Right atrium auricular region (tissue), 2 donors: ENCODE measurements around the gene BMP7. TPM values are rescaled to one million over a fixed set of nuclear protein-coding genes. Genes with fewer than 3 reads are reported as not detected.

Experiments used
- DNase-seq: peaks from one replicate; pipeline ENCODE4 v3.0.0-alpha.2; 2019; ENCODE audit warnings: low spot score
- H3K27ac ChIP-seq, 2 donors: fragments of 200-600 bp; sonication (generic); 1 replicate in 1 of 2; 2 replicates in 1 of 2; pipeline ENCODE4 v1.5.1; 2016 to 2019
- H3K27me3 ChIP-seq, 2 donors: fragments of 200-600 bp; sonication (generic); one replicate each; pipeline versions ENCODE4 v1.5.1 to v1.6.0; 2017 to 2019
- H3K36me3 ChIP-seq: fragments of 200-600 bp; sonication (generic); one replicate; pipeline ENCODE4 v1.5.1; 2016
- H3K4me1 ChIP-seq, 2 donors: fragments of 200-600 bp; sonication (generic); one replicate each; pipeline versions ENCODE4 v1.5.1 to v1.6.0; 2017 to 2019
- H3K4me3 ChIP-seq, 2 donors: fragments of 200-600 bp; sonication (generic); 1 replicate in 1 of 2; 2 replicates in 1 of 2; pipeline ENCODE4 v1.5.1; 2017 to 2019; ENCODE audit warnings: mild to moderate bottlenecking in 1 of 2, moderate library complexity in 1 of 2
- H3K9me3 ChIP-seq, 2 donors: fragments of 200-600 bp; sonication (generic); one replicate each; pipeline ENCODE4 v1.5.1; 2019
- total RNA-seq, 2 donors: library from RNA; depleted of rRNA; stranded (reverse); fragments of >200 nt; gene quantifications; one replicate each; pipeline ENCODE4 v1.1.0, GENCODE V29; 2016
- TF ChIP-seq, protein P1 (sequence below), 2 donors: fragments of 200-600 bp; sonication (generic); IDR thresholded peaks; one replicate each; pipeline ENCODE4 v1.5.1; 2019; ENCODE audit warnings: antibody characterized with exemption in 2 of 2

Gene BMP7
- total RNA-seq, 2 donors from 2014 or later: 15.1 to 23.0 TPM

DNA sequence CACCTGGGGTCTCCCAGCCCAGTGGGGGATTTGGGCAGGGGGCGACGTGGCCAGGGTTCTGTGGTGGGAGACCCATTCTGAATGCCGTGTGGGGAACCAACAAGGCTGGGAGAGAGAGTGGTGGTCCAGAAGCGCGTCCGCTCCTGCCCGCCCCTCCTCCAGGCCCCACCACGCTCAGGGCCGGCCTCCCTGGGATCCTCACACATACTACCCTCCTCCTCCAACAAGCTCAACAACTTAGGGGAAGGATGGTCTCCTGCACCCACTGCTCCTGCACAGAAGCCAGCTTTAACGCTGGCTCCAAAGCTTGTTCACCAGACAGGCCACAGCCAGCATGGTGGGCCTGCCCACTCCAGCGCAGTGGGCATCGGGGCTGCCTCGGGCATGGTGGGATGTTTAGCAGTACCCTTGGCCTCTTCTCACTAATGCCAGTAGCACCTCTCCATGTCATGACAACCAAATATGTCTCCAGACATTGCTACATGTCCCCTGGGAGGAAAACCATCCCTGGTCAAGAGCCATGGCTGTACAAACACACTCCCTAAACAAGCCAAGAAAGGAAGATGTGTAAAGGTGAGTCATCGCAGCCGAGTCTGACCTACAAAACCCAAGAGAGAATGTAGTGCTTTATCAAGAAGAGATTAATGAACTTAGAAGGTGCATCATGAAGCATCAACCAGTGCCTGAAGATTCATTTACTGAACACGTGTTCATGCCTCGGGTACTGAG, 75.7 kb downstream of the BMP7 start:
- Histone ChIP-seq H3K4me3 (no peak overlapping the region), H3K27me3 (no peaks in the 10 kb centered on the region), H3K4me1 (no peaks in the 10 kb centered on the region), H3K36me3 (no peaks in the 10 kb centered on the region), H3K9me3 (no peaks in the 10 kb centered on the region), H3K27ac (no peak overlapping the region)
- no peak for DNase-seq
- TF ChIP-seq, protein P1, sequence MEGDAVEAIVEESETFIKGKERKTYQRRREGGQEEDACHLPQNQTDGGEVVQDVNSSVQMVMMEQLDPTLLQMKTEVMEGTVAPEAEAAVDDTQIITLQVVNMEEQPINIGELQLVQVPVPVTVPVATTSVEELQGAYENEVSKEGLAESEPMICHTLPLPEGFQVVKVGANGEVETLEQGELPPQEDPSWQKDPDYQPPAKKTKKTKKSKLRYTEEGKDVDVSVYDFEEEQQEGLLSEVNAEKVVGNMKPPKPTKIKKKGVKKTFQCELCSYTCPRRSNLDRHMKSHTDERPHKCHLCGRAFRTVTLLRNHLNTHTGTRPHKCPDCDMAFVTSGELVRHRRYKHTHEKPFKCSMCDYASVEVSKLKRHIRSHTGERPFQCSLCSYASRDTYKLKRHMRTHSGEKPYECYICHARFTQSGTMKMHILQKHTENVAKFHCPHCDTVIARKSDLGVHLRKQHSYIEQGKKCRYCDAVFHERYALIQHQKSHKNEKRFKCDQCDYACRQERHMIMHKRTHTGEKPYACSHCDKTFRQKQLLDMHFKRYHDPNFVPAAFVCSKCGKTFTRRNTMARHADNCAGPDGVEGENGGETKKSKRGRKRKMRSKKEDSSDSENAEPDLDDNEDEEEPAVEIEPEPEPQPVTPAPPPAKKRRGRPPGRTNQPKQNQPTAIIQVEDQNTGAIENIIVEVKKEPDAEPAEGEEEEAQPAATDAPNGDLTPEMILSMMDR (IDR thresholded peaks at IDR 0.05): no peak

DNA sequence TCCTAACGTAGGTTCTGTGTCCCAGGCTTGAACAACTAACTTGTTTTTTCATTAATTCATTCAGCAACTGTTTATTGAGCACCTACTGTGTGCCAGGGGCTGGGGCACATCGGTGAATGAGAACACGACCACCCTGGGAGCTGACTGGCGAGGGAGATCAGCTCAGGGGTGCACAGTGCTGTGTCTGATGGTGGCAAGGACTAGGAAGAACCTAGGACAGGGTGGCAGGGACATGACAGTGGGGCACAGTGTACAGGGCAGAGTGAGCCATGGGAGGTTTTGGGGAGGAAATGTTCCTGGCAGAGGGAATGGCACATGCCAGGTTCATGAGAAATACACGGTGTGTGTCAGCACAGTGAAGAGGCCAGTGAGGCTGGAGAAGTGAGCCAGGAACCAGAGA, 76.7 kb downstream of the BMP7 start:
- H3K36me3 ChIP-seq: no peaks in the 10 kb centered on the region
- no peak overlapping the region for H3K4me3 ChIP-seq
- H3K9me3 ChIP-seq: no peaks in the 10 kb centered on the region
- no peaks in the 10 kb centered on the region for H3K4me1 ChIP-seq
- no peaks in the 10 kb centered on the region for H3K27me3 ChIP-seq
- no peak overlapping the region for H3K27ac ChIP-seq
- TF ChIP-seq, protein P1 (IDR thresholded peaks at IDR 0.05): no peak
- DNase-seq: no peak

DNA sequence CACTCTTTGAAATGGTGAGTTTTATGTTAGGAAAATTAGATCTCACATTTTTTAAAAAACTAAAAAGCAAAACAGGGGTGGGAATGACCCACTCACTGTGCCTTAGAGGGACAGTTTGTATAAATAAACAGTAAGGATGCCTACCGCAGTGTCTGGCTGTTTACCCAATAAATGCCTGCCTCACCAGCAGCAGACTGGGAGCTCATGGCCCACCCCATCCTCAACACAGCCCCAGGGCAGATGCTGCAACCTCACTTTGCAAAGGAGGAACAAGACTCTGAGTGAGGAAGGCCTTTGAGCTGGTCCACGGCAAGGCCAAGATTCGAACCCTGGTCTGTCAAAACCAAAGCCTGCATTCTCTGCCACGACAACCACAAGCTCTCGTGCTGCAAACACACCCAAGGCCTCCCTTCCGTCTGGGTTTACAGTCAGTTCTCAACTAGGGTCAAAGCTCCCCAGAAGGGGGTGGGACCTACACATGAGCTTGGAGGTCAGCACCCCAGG, 77.8 kb downstream of the BMP7 start:
- H3K4me1 ChIP-seq: no peaks in the 10 kb centered on the region
- H3K36me3 ChIP-seq: no peaks in the 10 kb centered on the region
- no peak overlapping the region for H3K4me3 ChIP-seq
- H3K27ac ChIP-seq: no peak overlapping the region
- TF ChIP-seq, protein P1 (IDR thresholded peaks at IDR 0.05): no peak
- H3K27me3 ChIP-seq: no peaks in the 10 kb centered on the region
- no peak for DNase-seq
- no peaks in the 10 kb centered on the region for H3K9me3 ChIP-seq

- H3K27me3 ChIP-seq: no peaks in the 10 kb centered on the region
- no peaks in the 10 kb centered on the region for H3K9me3 ChIP-seq
- no peak for DNase-seq
- no peak overlapping the region for H3K27ac ChIP-seq
- TF ChIP-seq, protein P1 (IDR thresholded peaks at IDR 0.05): no peak
- no peaks in the 10 kb centered on the region for H3K4me1 ChIP-seq
- H3K36me3 ChIP-seq: no peaks in the 10 kb centered on the region
- H3K4me3 ChIP-seq: no peak overlapping the region
These were observed 78.4 kb downstream of the BMP7 start for GRCh38 chr20:57188056-57188455.

- Histone ChIP-seq H3K27ac (no peak overlapping the region), H3K4me3 (no peak overlapping the region), H3K9me3 (no peaks in the 10 kb centered on the region), H3K36me3 (no peaks in the 10 kb centered on the region), H3K4me1 (no peaks in the 10 kb centered on the region), H3K27me3 (no peaks in the 10 kb centered on the region)
- DNase-seq: no peak
- TF ChIP-seq, protein P1 (IDR thresholded peaks at IDR 0.05): no peak
These were observed 79.3 kb downstream of the BMP7 start for GRCh38 chr20:57187068-57187634.
